Anterior cingulate cortex (tissue), 58 donors: Measurements from ENCODE around the gene WASF1.

Experiments used
- DNase-seq, 58 donors: peaks; one replicate each; lab custom pipeline; 2025; lab: John Stamatoyannopoulos, UW

WASF1 gene

DNA sequence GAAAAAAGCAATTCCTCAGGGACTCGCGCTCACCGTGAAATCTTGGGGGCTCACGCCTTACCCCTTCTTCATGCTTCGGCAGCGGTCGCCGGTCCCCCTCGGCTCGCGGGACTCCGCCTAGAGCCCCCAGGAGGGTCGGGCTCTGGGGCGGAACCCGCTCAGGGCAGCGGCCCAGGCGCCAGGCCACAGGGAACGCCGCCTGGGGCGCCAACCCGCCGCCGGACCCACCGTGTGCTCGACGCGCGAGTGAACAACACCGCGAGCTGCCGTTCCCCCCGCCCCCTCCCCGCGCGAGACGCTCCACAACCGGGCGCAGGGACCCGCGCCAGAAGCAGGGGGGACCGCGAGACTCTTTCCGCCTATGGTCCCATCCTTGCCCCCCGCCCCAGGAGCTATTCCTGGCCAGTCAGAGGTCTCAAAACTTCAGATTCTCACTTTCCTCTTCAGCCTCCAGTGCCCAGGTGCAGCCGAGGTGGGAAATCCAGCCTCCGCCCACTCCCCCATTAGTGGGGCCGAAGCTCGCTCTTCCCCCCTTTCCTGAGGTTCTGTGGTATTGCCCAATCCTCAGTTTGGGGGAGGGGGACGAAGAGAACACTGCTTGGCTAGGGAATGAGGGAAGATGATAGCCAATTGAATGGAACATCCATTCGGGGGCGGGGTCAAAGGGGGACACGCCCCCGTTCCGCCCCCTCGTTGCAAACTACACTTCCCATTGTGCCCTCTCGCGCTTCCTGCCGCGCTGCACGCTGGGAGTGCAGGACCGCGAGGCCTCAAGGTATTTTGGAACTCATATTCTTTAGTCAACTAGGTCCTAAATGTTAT lies at the start of gene WASF1:
TSS of gene WASF1 (minus strand) at position 265 of the 822 bp plus-strand sequence. CDS start 52,069 bp downstream, outside the sequence.
- peak; percentile 30 to 97 (median 93) for DNase-seq

DNA sequence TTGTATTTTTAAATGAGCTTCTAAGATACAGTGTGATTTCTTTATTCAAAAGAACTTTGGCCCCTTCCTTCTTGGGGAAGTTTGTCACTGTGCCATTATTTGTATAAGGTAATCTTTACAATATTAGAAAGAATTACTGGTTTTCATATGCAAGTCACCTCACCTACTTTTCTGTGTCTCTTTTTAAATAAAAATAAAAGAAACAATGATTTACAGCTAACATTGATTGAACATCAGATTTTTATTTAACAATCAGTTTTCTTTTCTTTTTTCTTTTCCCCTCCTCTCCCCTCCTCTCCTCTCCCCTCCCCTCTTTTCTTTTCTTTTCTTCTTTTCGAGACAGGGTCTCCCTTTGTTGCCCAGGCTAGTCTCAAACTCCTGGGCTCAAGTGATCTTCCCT lies 46.8 kb upstream of the WASF1 start:
- no peak for DNase-seq

DNA sequence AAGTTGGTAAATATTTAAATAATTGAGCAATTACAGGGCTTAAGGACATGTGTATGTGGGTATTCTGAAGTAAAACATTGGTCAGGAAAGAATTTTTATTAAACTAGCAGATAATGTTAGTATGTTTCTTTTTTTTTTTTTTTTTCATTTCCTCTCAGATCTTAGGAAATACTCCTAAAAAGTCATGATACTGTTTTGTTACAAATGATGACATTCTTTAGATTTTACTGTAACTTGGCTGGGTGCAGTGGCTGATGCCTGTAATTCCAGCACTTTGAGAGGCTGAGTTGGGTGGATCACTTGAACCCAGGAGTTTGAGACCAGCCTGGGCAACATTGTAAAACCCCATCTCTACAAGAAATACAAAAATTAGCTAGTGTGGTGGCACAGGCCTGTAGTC lies 42.3 kb upstream of the WASF1 start:
- DNase-seq = no peak

DNA sequence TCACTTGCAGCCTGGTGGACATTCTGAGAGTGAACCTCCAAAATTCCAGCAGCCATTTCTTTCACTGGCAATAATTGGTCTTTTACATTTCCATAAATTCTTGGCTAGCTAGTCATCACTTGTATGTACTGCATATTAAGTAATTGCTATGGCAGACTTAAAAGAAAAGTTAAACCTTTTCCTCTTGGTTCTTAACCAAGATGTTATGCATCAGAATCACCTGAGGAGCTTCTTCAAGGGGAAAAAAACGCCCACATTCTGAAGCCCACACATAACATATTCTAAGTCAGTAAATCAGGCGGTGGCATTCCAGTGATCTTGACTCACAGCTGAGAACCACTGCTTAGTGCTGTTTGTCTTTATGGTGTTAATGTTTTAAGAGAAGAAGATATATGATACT lies 37.8 kb upstream of the WASF1 start:
- no peak for DNase-seq

DNA sequence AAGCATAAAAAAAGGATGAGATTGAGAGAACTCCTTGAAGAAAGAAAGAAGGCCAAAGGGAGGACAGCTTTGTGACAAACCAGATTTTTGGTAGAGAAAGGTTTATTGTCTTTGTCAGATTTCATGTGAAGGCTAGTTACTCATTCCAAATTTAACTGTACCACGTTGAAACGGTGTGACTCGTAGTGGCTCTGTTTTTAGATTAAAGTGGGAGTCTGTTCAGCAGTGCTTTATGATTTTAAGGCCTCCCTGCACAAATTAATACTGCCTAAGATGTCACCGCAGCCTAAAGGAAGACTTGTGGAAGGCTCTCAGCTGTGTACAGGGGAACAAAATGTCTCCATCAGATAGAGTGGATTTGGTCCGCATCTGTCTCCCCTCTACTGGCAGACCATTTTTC lies 36.7 kb upstream of the WASF1 start:
- DNase-seq = peak in 4 of 58 donors; percentile 6 to 49 (median 13)

DNA sequence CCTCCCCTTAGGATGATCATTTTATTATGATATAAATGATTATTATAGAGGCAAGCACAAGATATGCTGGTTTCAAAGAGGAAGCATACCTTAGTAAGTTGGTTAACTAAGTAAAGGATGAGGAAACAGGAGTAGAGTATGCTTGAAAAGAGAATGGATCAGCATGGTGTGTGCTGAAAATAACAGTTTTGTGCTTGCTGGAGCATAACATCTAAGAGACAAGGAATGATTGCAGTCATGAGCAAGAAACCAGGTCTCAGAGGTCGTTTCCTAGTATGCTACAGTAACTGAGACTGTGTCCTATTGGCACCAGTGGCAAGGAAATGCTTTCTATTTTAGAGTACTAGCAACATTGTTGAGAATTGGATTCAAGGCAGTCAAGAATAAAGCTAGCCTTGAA lies 34.9 kb upstream of the WASF1 start:
- no peak for DNase-seq

DNA sequence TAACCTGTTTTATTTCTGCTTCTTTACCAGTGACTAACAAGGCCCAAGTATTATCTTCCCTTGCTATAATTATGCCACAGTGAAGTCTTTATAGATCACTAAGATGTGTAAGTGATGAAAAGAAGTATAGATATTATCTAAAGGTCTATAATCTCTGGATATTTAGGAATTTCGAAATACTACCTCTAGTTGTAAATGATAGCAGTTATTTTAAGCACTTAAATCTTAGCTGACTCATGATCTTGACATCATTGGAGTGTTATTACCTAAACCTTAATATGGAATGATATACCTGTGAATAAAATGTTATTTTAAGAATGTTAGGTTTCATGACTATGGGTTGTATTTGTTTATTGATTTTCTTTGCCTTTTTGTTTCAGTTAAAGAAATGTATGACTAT lies 32.3 kb upstream of the WASF1 start:
- no peak for DNase-seq

DNA sequence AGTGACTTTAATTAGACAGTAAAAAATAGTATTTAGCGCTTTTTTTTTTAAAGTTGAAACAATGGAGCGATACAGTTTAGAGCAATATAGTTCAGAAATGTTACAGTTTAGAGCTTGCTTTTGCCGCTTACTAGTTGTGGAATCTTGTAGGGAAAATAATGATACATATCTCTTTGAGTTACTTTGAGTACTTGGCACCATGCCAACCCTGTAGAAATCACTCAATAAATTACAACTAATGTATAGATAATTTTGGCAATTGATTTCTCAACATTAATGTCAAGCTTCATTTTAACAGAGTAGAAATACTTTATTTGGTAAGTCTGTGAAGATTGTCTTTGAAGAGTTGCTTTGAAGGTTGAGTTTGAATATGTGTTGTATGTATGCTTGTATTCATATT lies 28.2 kb upstream of the WASF1 start:
- no peak for DNase-seq

DNA sequence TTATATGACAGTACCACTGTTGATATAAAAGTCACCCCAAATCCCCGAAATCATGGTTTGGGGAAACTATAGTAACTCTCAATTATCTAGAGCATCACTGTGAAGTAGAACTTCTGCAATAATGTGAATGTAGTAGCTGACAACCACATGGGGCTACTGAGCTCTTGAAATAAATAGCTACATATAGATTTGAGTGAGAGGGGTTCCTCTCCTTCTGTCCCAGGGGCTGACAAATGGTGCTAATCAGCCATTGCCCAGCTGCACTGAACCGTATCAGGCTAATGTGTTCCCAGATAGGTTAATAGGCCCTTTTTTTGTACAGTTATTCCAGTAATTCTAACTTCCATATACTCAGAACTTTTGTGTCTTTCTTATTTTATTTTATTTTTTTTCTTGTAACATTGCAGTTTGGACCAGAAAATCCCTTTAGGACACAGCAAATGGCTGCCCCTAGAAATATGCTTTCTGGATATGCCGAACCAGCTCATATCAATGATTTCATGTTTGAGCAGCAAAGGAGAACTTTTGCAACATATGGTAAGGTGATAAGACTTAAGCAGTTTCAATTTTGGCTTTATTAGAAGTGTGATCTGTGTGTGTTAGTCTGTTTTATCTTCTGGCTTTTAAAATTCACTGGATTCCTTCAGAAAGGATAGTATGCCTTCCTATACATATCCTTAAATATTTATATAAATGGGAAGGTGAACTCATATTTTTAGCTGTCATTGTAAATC lies 21.8 kb upstream of the WASF1 start:
- no peak for DNase-seq

DNA sequence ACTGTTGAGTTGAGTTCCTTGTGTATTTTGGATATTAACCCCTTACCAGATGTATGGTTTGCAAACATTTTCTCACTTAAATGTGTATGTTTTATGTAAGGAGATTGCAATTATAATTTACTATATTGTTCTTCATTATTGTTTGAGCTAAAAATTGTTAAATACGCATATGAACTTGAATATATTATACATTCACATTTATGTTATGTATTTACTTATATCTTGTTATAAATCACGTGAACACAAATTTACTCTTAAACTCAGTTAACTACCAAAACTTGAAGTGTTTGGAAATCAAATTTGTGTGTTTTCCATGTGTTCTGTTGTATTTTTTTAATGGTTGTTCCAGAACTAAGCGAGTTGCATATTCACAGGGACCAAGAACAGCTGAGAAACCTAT lies 19.1 kb upstream of the WASF1 start:
- no peak for DNase-seq

DNA sequence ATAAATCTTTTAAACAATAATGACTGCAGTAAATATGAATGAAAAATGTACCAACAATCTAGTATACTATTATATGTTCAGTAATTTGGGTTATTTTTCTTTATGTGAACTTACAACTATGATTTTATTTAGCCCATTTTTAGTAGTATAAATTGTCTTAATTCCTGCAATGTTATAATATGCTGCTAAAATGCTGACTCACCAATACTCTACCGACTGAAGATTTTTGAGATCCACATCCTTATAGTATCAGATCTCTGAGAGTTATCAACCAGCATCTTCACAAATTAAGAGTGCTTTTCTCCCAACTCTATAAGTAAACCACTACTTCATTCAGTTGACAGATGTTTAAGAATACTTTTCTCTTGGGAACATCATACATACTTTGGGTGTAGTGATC lies 17.4 kb upstream of the WASF1 start:
- DNase-seq = no peak

DNA sequence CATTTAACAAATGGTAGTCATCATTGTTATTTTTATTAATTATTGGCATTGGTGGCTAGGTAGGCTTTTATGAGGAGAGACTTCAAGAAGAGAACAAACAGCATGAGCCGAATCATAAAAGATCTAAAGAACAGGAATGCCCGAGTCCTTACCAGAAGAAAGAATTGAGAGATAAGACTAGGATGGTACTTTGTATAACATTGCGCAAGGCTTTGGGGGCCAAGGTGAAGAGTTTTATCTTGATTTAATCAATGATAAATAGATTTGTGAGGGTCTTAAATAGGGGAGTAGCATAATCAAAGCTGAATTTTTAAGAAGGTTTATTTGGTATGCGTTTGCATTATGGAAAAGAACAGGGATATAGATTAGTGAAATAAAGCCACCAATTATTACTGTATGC lies 16.2 kb upstream of the WASF1 start:
- no peak for DNase-seq

DNA sequence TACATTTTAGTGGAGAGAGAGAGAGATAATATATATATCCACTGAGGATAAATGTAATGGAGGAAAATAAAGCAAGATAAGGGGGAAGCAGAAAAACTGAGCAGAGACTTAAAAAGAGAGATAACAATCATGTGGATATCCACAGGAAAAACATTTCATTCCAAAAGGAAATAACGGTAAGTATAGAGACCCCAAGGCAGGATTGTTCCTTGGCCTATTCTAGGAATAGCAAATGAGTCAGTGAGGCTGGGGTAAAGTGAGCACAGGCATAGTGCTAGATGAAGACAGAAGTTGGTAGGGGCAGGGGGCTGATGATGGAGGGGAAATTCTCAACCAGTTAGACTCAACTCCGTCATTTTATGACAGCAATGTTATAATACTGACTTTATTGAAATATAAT lies 12.0 kb upstream of the WASF1 start:
- DNase-seq = no peak

DNA sequence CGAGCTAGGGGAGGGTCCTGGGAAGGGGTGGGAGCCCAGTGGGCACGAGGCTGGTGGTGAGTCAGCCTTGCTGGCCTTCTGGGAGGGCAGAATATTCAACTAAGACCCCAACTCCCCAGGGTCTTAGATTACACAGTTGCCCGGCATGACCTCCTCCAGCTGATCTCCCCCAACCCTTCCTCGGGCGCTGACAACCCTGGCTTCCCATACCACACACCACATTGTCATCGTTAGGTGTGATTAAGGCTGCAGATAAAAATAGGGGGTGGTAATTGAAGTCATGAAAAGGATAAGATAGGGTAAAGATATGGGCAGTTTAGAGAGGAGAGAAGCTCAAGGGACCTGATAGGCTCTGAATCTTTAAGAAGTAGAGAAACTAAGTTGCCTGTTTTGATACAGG lies 11.3 kb upstream of the WASF1 start:
- no peak for DNase-seq

DNA sequence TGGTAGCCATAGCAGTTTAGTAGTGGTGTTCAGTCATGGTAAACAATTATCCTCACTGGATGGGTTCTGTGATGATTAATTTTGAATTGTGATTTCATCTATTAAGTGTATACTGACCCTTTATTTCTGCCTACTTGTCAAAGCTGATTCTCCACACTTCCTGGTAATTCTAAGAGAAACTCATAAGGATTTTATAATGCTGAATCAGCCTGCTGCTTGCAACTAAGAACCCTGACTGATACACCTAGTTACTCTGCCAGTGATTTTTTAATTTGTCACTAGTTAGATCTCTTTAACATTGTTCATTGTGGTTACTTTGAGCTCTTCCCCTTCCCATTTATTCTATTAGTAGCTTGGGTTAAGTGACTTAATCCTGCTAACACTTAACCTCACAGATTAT lies 9.3 kb upstream of the WASF1 start:
- no peak for DNase-seq

DNA sequence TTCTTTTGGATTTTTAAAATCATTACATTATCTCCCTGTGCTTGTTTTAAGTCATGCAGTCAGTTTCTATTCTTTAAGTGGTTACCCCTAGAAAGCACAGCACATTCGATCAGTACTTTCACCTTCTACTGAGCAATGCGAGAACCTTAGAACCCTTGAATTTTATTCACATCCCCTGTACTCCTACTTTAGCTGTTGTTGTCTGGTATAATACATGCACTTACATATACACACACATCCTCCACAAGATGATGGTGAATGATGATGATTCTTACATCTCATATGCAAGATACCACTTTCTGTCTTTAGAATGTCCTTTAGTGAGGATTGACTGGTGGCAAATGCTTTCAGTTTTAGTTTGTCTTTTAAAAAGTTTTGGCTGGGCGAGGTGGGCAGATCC lies 6.4 kb upstream of the WASF1 start:
- no peak for DNase-seq

DNA sequence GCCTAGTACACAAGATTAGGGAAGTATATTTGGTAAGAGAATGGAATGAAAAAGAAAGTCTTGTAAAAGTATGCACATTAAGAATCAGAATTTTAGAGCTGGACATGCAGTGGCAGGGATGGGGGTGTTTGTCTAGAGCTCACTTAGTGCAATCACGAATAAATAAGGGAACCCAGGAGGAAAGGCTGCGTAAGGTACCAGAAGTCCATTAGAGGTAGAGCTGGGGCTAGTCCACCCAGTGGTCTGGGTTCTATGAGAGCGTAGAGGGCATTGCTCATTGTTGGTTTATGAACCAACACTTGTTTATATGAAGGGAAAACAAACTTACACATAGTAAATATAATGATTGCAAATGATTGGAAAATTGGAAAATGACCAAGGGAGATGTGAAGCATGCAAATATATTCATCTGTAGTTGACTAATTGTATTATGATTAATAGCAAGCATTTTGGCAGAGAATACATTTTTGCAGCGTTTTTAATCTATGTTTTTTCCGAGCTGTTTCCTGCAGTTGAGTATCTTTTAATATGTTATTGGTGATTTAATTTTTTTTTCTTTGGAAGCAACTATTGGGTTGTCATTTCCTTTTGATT lies 3.9 kb upstream of the WASF1 start:
- DNase-seq = no peak

DNA sequence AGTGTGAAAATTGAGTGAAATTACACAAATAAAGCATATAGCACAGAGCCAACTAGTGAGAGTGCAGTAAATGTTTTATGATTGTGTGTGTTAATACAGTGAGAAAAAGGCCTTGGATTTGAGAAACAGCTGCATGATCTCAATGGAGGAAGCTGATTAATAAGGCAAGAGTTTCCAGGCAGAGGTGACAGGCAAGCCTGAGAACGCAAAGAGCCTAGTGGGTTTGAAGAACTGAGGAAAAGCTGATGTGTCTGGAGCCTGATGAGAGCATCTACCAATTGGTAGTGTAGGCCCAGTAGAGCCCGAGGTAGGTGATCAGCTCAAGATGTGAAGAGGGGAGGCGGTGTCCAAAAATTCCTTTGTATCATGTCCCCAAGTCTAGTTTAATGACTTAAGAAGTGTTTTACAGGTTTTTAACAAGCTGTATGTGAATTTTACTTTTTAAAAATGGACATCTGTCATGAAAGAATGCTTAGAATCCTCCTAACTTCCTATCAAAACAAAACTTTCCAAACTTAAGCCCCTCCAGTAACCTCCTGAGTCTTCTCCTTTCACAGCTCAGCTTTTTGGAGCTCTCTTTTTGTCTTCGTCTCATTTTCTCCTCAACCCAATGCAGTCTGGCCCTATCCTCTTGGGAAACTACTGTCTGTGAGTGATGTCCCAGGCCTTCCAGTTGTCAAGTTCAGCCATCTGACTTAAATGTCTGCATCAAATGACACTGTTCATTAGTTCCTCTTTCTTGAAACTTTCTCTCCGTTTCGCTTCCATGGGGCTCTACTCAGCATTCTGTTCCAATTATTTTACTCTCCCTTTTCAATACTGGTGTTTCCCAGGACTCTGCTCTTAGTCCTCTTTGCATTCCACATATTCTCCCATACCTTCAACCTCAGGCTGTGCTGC lies 1.9 kb upstream of the WASF1 start:
- DNase-seq = no peak

DNA sequence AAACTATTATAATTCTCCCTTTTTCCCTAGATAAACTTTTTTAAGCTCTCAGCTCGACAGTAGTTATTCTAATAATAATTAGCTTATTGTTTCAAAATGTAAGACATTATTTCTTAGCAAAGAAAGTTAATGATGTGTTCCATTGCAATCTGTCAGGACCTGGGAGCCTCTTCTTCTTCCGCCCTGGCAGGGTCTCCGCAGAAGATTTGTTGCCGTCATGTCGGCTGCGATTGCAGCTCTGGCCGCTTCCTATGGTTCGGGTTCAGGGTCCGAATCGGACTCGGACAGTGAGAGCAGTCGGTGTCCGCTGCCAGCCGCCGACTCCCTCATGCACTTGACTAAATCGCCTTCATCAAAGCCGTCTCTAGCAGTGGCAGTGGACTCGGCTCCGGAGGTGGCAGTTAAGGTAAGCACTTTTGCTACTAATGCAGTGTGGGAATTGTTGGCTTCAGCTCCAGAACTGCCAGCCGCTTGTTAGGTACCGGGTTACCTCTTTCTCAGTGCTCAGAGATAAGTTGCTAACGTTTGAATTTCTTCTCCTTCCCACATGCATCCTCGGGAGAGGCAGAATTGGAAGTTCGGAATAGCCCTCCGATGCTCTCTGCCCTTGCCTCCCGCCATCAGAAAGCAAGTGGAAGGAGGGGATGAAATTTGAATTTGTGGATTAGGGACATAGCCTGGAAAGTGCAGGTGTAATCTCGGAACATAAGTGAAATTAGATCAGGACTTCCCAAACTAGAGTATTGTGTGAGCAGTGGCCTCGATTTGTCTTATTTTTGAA lies 948 bp upstream of the WASF1 start, which contains the start of gene CDC40:
TSS of gene CDC40 (plus strand) at position 200 of the 781 bp plus-strand sequence. CDS start at position 218, 18 bp downstream.
- peak in 56 of 58 donors; percentile 9 to 89 (median 66) for DNase-seq
